CD14-positive monocyte (primary cell): Measurements from ENCODE around the gene FASN. TPM values are rescaled to one million over a fixed set of nuclear protein-coding genes. Genes with fewer than 3 reads are reported as not detected.

Experiments used
- DNase-seq, 3 donors: peaks; one replicate each; pipeline ENCODE4 v3.0.0-alpha.2; 2011 to 2022
- H2AFZ ChIP-seq: 2 replicates; pipeline ENCODE4 v1.6.0; 2012; ENCODE audit warnings: mild to moderate bottlenecking, low read depth, low read length, inconsistent platforms; ENCODE audit not compliant: insufficient read depth, poor library complexity, severe bottlenecking
- H3K27ac ChIP-seq, 2 donors: 1 replicate in 1 of 2; 2 replicates in 1 of 2; pipeline ENCODE4 v1.5.1; 2012 to 2013; ENCODE audit warnings: low read length in 2 of 2, control low read depth in 1 of 2, inconsistent platforms in 1 of 2, low read depth in 1 of 2, mild to moderate bottlenecking in 1 of 2
- H3K27me3 ChIP-seq, 2 donors: one replicate each; pipeline versions ENCODE4 v1.6.0 to v1.6.1; 2011 to 2013; ENCODE audit warnings: low read length in 2 of 2; ENCODE audit not compliant: control insufficient read depth in 2 of 2, insufficient read depth in 2 of 2
- H3K36me3 ChIP-seq, 2 donors: replicated peaks in 1 of 2; 1 replicate in 1 of 2; 2 replicates in 1 of 2; pipeline versions ENCODE4 v1.5.1 to v1.6.1; 2012 to 2013; ENCODE audit warnings: low read length in 2 of 2, control low read depth in 1 of 2, inconsistent platforms in 1 of 2, mild to moderate bottlenecking in 1 of 2; ENCODE audit not compliant: insufficient read depth in 2 of 2, control insufficient read depth in 1 of 2
- H3K4me1 ChIP-seq, 2 donors: 1 replicate in 1 of 2; 2 replicates in 1 of 2; pipeline versions ENCODE4 v1.5.1 to v1.6.1; 2012 to 2013; ENCODE audit warnings: low read length in 2 of 2, control low read depth in 1 of 2, inconsistent platforms in 1 of 2, mild to moderate bottlenecking in 1 of 2, moderate library complexity in 1 of 2; ENCODE audit not compliant: insufficient read depth in 2 of 2, control insufficient read depth in 1 of 2
- H3K4me2 ChIP-seq: replicated peaks from 2 replicates; pipeline ENCODE3; 2012; ENCODE audit warnings: low read length, moderate library complexity, mild to moderate bottlenecking; ENCODE audit not compliant: poor library complexity, severe bottlenecking; ENCODE audit errors: extremely low read depth
- H3K4me3 ChIP-seq, 3 experiments: fragments of 200-600 bp in 1 of 3; sonication (generic) in 1 of 3; replicated peaks in 1 of 3; 1 replicate in 2 of 3; 2 replicates in 1 of 3; pipeline ENCODE4 v1.5.1; 2011 to 2013; ENCODE audit warnings: low read length in 3 of 3, mild to moderate bottlenecking in 3 of 3, control low read depth in 2 of 3, low read depth in 2 of 3, inconsistent platforms in 1 of 3, moderate library complexity in 1 of 3
- H3K79me2 ChIP-seq: 2 replicates; pipeline ENCODE4 v1.6.0; 2012; ENCODE audit warnings: mild to moderate bottlenecking, control low read depth, inconsistent platforms, low read length, moderate library complexity; ENCODE audit not compliant: insufficient read depth
- H3K9ac ChIP-seq: 2 replicates; pipeline ENCODE4 v1.6.0; 2017; ENCODE audit warnings: low read length, mild to moderate bottlenecking; ENCODE audit not compliant: insufficient read depth, poor library complexity, severe bottlenecking
- H3K9me3 ChIP-seq, 2 donors: replicated peaks in 1 of 2; 1 replicate in 1 of 2; 2 replicates in 1 of 2; pipeline versions ENCODE4 v1.5.1 to v1.6.1; 2012 to 2013; ENCODE audit warnings: low read length in 2 of 2, control low read depth in 1 of 2; ENCODE audit not compliant: control insufficient read depth in 1 of 2, insufficient read depth in 1 of 2
- H4K20me1 ChIP-seq: 2 replicates; pipeline ENCODE4 v1.6.0; 2012; ENCODE audit warnings: mild to moderate bottlenecking, low read length, control low read depth, moderate library complexity; ENCODE audit not compliant: insufficient read depth
- H3K27ac Mint-ChIP-seq, 7 donors: one replicate each; pipeline ENCODE4 v1.8.0; 2020; ENCODE audit warnings: mild to moderate bottlenecking in 7 of 7, mixed read lengths in 7 of 7, moderate library complexity in 6 of 7, inconsistent platforms in 2 of 7
- H3K27me3 Mint-ChIP-seq, 3 donors: one replicate each; pipeline ENCODE4 v1.8.0; 2021 to 2022; ENCODE audit warnings: low read depth in 3 of 3, mild to moderate bottlenecking in 3 of 3, mixed read lengths in 3 of 3, moderate library complexity in 3 of 3, inconsistent platforms in 1 of 3
- H3K36me3 Mint-ChIP-seq, 2 donors: one replicate each; pipeline ENCODE4 v1.8.0; 2020; ENCODE audit warnings: mixed read lengths in 2 of 2, inconsistent platforms in 1 of 2, mild to moderate bottlenecking in 1 of 2
- H3K4me1 Mint-ChIP-seq: one replicate; pipeline ENCODE4 v1.8.0; 2020; ENCODE audit warnings: mild to moderate bottlenecking, mixed read lengths
- H3K4me3 Mint-ChIP-seq, 2 donors: one replicate each; pipeline ENCODE4 v1.8.0; 2020; ENCODE audit warnings: mild to moderate bottlenecking in 2 of 2, mixed read lengths in 2 of 2, moderate library complexity in 1 of 2
- H3K9me3 Mint-ChIP-seq, 7 donors: one replicate each; pipeline ENCODE4 v1.8.0; 2020 to 2022; ENCODE audit warnings: mixed read lengths in 7 of 7, mild to moderate bottlenecking in 6 of 7, moderate library complexity in 6 of 7, inconsistent platforms in 2 of 7
- CTCF ChIP-seq: fragments of 200-600 bp; IDR thresholded peaks from one replicate; pipeline ENCODE4 v1.8.0; 2022; ENCODE audit warnings: antibody characterized with exemption, mild to moderate bottlenecking
- WGBS: methylation state at CpG from one replicate; pipeline ENCODE4 v1.1.5; 2013; ENCODE audit warnings: missing lambda C conversion rate; ENCODE audit not compliant: insufficient coverage; 5-methylcytosine and 5-hydroxymethylcytosine counted together
- intact Hi-C, 2 donors: fragments of 100-400 bp; cut with micrococcal nuclease; formaldehyde crosslinking; loops; one replicate each; pipeline versions ENCODE4 v1.15.0 to v1.15.1; 2023
- polyA plus RNA-seq, 3 donors: library from polyadenylated mRNA; depleted of rRNA in 1 of 3; unstranded in 2 of 3; stranded (reverse) in 1 of 3; fragments of 300-500 nt in 2 of 3; fragments of >200 nt in 1 of 3; fragmentation: Illumina TruSeq in 2 of 3; gene quantifications; 1 replicate in 2 of 3; 2 replicates in 1 of 3; pipeline ENCODE4 v1.2.3, GENCODE V29; 2012 to 2021

Gene FASN
- polyA plus RNA-seq, 3 donors, result 0.08 to 8.4 (median 0.13) TPM

- WGBS, result 86% methylated on average over 10 of the region's 14 CpGs
- Mint-ChIP-seq H3K4me3 (no peak overlapping the region), H3K27me3 (peaks cover 0 to 2% (median 2%) of the 10 kb centered on the region in 3 donors), H3K9me3 (peaks cover 0 to 2% (median 0%) of the 10 kb centered on the region in 7 donors), H3K36me3 (peaks cover 17 to 34% of the 10 kb centered on the region in 2 donors), H3K4me1 (peaks cover 13% of the 10 kb centered on the region), H3K27ac (peak overlapping the region in 1 of 7 donors; percentile 3)
- no peaks in the 10 kb centered on the region for H3K27me3 ChIP-seq
- peaks cover 7 to 11% of the 10 kb centered on the region in 2 donors for H3K4me1 ChIP-seq
- H3K27ac ChIP-seq, result no peak overlapping the region
- H3K79me2 ChIP-seq, result peaks cover 3% of the 10 kb centered on the region
- H2AFZ ChIP-seq, result no peak overlapping the region
- no peak for DNase-seq
- no peak overlapping the region for H3K4me3 ChIP-seq
- peaks cover 20 to 28% of the 10 kb centered on the region in 2 donors for H3K36me3 ChIP-seq
- intact Hi-C loops, result no loop called here
- no peak overlapping the region for H3K4me2 ChIP-seq
- H4K20me1 ChIP-seq, result no peaks in the 10 kb centered on the region
- H3K9me3 ChIP-seq, result no peaks in the 10 kb centered on the region
- no peak for TF ChIP-seq CTCF
- H3K9ac ChIP-seq, result no peak overlapping the region
These were observed 52.0 kb downstream of the FASN start for GRCh38 chr17:82045936-82046484.

- intact Hi-C loops, result no loop called here
- Mint-ChIP-seq H3K36me3 (peaks cover 13 to 18% of the 10 kb centered on the region in 2 donors), H3K4me1 (peaks cover 13% of the 10 kb centered on the region), H3K27me3 (peaks cover 1 to 4% (median 2%) of the 10 kb centered on the region in 3 donors), H3K9me3 (peaks cover 0 to 2% (median 0%) of the 10 kb centered on the region in 7 donors), H3K4me3 (no peak overlapping the region), H3K27ac (no peak overlapping the region)
- H3K9ac ChIP-seq, result no peak overlapping the region
- TF ChIP-seq CTCF, result no peak
- no peak overlapping the region for H3K4me3 ChIP-seq
- peaks cover 6 to 9% of the 10 kb centered on the region in 2 donors for H3K4me1 ChIP-seq
- no peak overlapping the region for H3K27ac ChIP-seq
- no peak overlapping the region for H2AFZ ChIP-seq
- H3K27me3 ChIP-seq, result no peaks in the 10 kb centered on the region
- WGBS, result 92% methylated on average over 10 of the region's 16 CpGs
- H3K36me3 ChIP-seq, result peaks cover 17 to 18% of the 10 kb centered on the region in 2 donors
- no peaks in the 10 kb centered on the region for H3K9me3 ChIP-seq
- H3K4me2 ChIP-seq, result no peak overlapping the region
- H4K20me1 ChIP-seq, result no peaks in the 10 kb centered on the region
- H3K79me2 ChIP-seq, result no peaks in the 10 kb centered on the region
- DNase-seq, result no peak
These were observed 54.5 kb downstream of the FASN start for GRCh38 chr17:82043507-82043906.
